ENCODE measurements around the gene ADCY9.

DNA sequence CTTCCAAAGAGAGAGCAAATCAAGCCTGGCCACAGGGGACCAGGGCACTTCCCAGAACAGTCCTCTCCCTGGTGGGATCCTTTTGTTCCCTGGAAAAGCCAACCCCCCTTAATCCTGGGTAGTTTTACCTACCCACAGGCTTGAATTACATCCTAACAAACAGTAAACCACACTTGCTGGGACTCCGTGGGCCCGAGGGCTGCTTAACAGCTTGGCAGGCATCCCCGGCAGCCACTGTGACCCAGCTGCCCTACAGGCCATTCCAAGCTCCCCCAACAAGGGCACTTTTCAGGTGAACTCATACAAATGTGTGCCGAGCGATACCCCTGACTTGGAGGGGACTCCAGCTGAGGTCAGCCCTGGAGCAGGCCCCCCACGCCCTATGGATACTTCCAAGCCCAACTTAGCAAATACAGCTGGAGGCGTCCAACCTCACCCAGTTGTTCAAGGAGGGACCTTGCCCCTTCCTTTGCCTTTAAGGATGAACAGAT lies 26.4 kb downstream of the ADCY9 start:
- TF ChIP-seq, protein P1, sequence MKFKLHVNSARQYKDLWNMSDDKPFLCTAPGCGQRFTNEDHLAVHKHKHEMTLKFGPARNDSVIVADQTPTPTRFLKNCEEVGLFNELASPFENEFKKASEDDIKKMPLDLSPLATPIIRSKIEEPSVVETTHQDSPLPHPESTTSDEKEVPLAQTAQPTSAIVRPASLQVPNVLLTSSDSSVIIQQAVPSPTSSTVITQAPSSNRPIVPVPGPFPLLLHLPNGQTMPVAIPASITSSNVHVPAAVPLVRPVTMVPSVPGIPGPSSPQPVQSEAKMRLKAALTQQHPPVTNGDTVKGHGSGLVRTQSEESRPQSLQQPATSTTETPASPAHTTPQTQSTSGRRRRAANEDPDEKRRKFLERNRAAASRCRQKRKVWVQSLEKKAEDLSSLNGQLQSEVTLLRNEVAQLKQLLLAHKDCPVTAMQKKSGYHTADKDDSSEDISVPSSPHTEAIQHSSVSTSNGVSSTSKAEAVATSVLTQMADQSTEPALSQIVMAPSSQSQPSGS (CRISPR knock-in tag; IDR thresholded peaks at IDR 0.05; ENCODE audit: borderline replicate concordance, low read depth), result no peak
- no peak for TF ChIP-seq TP53 (CRISPR knock-in tag; IDR thresholded peaks at IDR 0.05)
- no peak for TF ChIP-seq CREM (CRISPR knock-in tag; IDR thresholded peaks at IDR 0.05)
- TF ChIP-seq, protein P2, sequence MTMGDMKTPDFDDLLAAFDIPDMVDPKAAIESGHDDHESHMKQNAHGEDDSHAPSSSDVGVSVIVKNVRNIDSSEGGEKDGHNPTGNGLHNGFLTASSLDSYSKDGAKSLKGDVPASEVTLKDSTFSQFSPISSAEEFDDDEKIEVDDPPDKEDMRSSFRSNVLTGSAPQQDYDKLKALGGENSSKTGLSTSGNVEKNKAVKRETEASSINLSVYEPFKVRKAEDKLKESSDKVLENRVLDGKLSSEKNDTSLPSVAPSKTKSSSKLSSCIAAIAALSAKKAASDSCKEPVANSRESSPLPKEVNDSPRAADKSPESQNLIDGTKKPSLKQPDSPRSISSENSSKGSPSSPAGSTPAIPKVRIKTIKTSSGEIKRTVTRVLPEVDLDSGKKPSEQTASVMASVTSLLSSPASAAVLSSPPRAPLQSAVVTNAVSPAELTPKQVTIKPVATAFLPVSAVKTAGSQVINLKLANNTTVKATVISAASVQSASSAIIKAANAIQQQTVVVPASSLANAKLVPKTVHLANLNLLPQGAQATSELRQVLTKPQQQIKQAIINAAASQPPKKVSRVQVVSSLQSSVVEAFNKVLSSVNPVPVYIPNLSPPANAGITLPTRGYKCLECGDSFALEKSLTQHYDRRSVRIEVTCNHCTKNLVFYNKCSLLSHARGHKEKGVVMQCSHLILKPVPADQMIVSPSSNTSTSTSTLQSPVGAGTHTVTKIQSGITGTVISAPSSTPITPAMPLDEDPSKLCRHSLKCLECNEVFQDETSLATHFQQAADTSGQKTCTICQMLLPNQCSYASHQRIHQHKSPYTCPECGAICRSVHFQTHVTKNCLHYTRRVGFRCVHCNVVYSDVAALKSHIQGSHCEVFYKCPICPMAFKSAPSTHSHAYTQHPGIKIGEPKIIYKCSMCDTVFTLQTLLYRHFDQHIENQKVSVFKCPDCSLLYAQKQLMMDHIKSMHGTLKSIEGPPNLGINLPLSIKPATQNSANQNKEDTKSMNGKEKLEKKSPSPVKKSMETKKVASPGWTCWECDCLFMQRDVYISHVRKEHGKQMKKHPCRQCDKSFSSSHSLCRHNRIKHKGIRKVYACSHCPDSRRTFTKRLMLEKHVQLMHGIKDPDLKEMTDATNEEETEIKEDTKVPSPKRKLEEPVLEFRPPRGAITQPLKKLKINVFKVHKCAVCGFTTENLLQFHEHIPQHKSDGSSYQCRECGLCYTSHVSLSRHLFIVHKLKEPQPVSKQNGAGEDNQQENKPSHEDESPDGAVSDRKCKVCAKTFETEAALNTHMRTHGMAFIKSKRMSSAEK (CRISPR knock-in tag; IDR thresholded peaks at IDR 0.05; ENCODE audit: borderline replicate concordance), result no peak
- no peak for TF ChIP-seq ZNF232 (CRISPR knock-in tag; IDR thresholded peaks at IDR 0.05)
- TF ChIP-seq SMAD3 (CRISPR knock-in tag; IDR thresholded peaks at IDR 0.05; ENCODE audit: borderline replicate concordance), result no peak
- TF ChIP-seq, protein P3, sequence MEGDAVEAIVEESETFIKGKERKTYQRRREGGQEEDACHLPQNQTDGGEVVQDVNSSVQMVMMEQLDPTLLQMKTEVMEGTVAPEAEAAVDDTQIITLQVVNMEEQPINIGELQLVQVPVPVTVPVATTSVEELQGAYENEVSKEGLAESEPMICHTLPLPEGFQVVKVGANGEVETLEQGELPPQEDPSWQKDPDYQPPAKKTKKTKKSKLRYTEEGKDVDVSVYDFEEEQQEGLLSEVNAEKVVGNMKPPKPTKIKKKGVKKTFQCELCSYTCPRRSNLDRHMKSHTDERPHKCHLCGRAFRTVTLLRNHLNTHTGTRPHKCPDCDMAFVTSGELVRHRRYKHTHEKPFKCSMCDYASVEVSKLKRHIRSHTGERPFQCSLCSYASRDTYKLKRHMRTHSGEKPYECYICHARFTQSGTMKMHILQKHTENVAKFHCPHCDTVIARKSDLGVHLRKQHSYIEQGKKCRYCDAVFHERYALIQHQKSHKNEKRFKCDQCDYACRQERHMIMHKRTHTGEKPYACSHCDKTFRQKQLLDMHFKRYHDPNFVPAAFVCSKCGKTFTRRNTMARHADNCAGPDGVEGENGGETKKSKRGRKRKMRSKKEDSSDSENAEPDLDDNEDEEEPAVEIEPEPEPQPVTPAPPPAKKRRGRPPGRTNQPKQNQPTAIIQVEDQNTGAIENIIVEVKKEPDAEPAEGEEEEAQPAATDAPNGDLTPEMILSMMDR (IDR thresholded peaks at IDR 0.05), result no peak
- no peak for TF ChIP-seq NR2C2 (CRISPR knock-in tag; IDR thresholded peaks at IDR 0.05)
- TF ChIP-seq, protein P4, sequence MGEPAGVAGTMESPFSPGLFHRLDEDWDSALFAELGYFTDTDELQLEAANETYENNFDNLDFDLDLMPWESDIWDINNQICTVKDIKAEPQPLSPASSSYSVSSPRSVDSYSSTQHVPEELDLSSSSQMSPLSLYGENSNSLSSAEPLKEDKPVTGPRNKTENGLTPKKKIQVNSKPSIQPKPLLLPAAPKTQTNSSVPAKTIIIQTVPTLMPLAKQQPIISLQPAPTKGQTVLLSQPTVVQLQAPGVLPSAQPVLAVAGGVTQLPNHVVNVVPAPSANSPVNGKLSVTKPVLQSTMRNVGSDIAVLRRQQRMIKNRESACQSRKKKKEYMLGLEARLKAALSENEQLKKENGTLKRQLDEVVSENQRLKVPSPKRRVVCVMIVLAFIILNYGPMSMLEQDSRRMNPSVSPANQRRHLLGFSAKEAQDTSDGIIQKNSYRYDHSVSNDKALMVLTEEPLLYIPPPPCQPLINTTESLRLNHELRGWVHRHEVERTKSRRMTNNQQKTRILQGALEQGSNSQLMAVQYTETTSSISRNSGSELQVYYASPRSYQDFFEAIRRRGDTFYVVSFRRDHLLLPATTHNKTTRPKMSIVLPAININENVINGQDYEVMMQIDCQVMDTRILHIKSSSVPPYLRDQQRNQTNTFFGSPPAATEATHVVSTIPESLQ (CRISPR knock-in tag; IDR thresholded peaks at IDR 0.05), result no peak
